Subcutaneous adipose tissue (tissue), 4 donors: ENCODE data around the gene LIMS2. TPM values are rescaled to one million over a fixed set of nuclear protein-coding genes. Genes with fewer than 3 reads are reported as not detected.

Source experiments
- CTCF ChIP-seq: fragments of 450-650 bp; IDR thresholded peaks from one replicate; pipeline ENCODE4 v1.5.1; 2016; ENCODE audit warnings: low read depth, mild to moderate bottlenecking, control low read depth, antibody characterized with exemption, moderate library complexity
- total RNA-seq, 4 donors: library from RNA; depleted of rRNA; stranded (reverse); fragments of >200 nt; gene quantifications; one replicate each; pipeline ENCODE4 v1.1.0, GENCODE V29; 2016

The LIMS2 gene
- total RNA-seq, 4 donors from 2014 or later, result 8.5 to 81.8 (median 26.5) TPM

- no peak for TF ChIP-seq CTCF
Observed at GRCh38 chr2:127610561-127610960, 64.8 kb downstream of the LIMS2 start.

GRCh38 chr2:127609818-127610217, 65.5 kb downstream of the LIMS2 start:
- TF ChIP-seq CTCF, result no peak

- TF ChIP-seq CTCF, result no peak
Observed at GRCh38 chr2:127609031-127609751, 66.1 kb downstream of the LIMS2 start.

- TF ChIP-seq CTCF, result no peak
Observed at GRCh38 chr2:127608061-127609030, 67.0 kb downstream of the LIMS2 start.

GRCh38 chr2:127607399-127607908, 67.9 kb downstream of the LIMS2 start:
- no peak for TF ChIP-seq CTCF

- no peak for TF ChIP-seq CTCF
Observed at GRCh38 chr2:127606625-127607398, 68.5 kb downstream of the LIMS2 start.
